HCT116 (cell line): ENCODE results near the gene ELF3. TPM values are rescaled to one million over a fixed set of nuclear protein-coding genes. Genes with fewer than 3 reads are reported as not detected.

Experiments used
- CEBPB ChIP-seq: IDR thresholded peaks from 2 replicates; pipeline ENCODE4 v1.6.1; 2012; ENCODE audit warnings: low read depth
- ELF1 ChIP-seq: IDR thresholded peaks from 2 replicates; pipeline ENCODE4 v1.6.1; 2012; ENCODE audit warnings: low read depth, borderline replicate concordance
- EZH2phosphoT487 ChIP-seq: fragments of 200-600 bp; IDR thresholded peaks from 2 replicates; pipeline ENCODE4 v1.6.1; 2018; ENCODE audit warnings: antibody characterized with exemption, borderline replicate concordance
- FOSL1 ChIP-seq: IDR thresholded peaks from 2 replicates; pipeline ENCODE4 v1.6.1; 2012; ENCODE audit warnings: low read depth
- JUND ChIP-seq: IDR thresholded peaks from 2 replicates; pipeline ENCODE4 v1.6.1; 2012
- POLR2AphosphoS5 ChIP-seq: IDR thresholded peaks from 2 replicates; pipeline ENCODE4 v1.6.1; 2011; ENCODE audit warnings: mild to moderate bottlenecking, low read depth, low read length, moderate library complexity
- SIN3A ChIP-seq: IDR thresholded peaks from 2 replicates; pipeline ENCODE4 v1.6.1; 2012; ENCODE audit warnings: low read depth
- SRF ChIP-seq: IDR thresholded peaks from 2 replicates; pipeline ENCODE4 v1.6.1; 2012; ENCODE audit warnings: low read depth
- ZFX ChIP-seq: fragments of 450-650 bp; IDR thresholded peaks from 2 replicates; pipeline ENCODE4 v1.6.1; 2017
- ZNF274 ChIP-seq: fragments of 200-500 bp; sonication (Bioruptor generic); IDR thresholded peaks from 2 replicates; pipeline ENCODE4 v1.6.1; 2014; ENCODE audit warnings: mild to moderate bottlenecking, low read depth, low read length, inconsistent platforms
- total RNA-seq: library from RNA; stranded (reverse); gene quantifications from one replicate; pipeline ENCODE4 v1.2.1, GENCODE V29; 2021; ENCODE audit not compliant: unreplicated experiment
- TF ChIP-seq, protein P1 (sequence below): IDR thresholded peaks from 2 replicates; pipeline ENCODE4 v1.6.1; 2011; ENCODE audit warnings: mild to moderate bottlenecking, low read length, moderate library complexity; ENCODE audit not compliant: insufficient replicate concordance; ENCODE audit errors: extremely low read depth
- TF ChIP-seq, protein P2 (sequence below): IDR thresholded peaks from 2 replicates; pipeline ENCODE4 v1.6.1; 2012; ENCODE audit warnings: low read depth
- TF ChIP-seq, protein P3 (sequence below): IDR thresholded peaks from 2 replicates; pipeline ENCODE4 v1.6.1; 2012
- TF ChIP-seq, protein P4 (sequence below): IDR thresholded peaks from 2 replicates; pipeline ENCODE4 v1.6.1; 2012

ELF3 gene
- total RNA-seq, 1 experiment from 2014 or later, result 200 TPM

DNA sequence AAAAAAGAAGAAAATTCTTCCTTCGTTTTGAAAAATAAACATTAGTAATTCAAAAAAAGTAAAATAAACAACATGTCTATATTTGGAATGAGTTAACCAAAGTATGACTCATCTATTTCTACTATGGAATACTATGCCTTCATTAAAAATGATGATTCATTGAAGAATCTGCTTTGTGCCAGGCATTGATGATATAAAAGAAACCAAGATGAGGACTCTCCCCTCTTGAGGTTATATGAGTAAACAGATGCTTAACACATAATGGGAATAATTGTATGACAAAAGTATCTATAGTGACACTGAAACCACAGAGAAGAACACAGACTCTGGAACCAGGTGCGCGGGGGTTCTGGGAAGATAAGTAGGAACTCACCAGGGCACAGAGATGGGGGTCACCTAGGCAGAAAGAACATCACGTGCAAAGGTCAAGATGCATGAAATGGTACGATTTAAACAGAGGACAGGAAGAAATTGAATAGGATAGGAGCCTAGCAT, 18.8 kb downstream of the ELF3 start (continued):
- TF ChIP-seq, protein P1, sequence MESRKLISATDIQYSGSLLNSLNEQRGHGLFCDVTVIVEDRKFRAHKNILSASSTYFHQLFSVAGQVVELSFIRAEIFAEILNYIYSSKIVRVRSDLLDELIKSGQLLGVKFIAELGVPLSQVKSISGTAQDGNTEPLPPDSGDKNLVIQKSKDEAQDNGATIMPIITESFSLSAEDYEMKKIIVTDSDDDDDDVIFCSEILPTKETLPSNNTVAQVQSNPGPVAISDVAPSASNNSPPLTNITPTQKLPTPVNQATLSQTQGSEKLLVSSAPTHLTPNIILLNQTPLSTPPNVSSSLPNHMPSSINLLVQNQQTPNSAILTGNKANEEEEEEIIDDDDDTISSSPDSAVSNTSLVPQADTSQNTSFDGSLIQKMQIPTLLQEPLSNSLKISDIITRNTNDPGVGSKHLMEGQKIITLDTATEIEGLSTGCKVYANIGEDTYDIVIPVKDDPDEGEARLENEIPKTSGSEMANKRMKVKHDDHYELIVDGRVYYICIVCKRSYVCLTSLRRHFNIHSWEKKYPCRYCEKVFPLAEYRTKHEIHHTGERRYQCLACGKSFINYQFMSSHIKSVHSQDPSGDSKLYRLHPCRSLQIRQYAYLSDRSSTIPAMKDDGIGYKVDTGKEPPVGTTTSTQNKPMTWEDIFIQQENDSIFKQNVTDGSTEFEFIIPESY, result no peak
- TF ChIP-seq ZNF274, result no peak
- TF ChIP-seq, protein P2, sequence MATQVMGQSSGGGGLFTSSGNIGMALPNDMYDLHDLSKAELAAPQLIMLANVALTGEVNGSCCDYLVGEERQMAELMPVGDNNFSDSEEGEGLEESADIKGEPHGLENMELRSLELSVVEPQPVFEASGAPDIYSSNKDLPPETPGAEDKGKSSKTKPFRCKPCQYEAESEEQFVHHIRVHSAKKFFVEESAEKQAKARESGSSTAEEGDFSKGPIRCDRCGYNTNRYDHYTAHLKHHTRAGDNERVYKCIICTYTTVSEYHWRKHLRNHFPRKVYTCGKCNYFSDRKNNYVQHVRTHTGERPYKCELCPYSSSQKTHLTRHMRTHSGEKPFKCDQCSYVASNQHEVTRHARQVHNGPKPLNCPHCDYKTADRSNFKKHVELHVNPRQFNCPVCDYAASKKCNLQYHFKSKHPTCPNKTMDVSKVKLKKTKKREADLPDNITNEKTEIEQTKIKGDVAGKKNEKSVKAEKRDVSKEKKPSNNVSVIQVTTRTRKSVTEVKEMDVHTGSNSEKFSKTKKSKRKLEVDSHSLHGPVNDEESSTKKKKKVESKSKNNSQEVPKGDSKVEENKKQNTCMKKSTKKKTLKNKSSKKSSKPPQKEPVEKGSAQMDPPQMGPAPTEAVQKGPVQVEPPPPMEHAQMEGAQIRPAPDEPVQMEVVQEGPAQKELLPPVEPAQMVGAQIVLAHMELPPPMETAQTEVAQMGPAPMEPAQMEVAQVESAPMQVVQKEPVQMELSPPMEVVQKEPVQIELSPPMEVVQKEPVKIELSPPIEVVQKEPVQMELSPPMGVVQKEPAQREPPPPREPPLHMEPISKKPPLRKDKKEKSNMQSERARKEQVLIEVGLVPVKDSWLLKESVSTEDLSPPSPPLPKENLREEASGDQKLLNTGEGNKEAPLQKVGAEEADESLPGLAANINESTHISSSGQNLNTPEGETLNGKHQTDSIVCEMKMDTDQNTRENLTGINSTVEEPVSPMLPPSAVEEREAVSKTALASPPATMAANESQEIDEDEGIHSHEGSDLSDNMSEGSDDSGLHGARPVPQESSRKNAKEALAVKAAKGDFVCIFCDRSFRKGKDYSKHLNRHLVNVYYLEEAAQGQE, result no peak
- TF ChIP-seq SRF, result peak; percentile 93
- TF ChIP-seq EZH2phosphoT487, result no peak
- no peak for TF ChIP-seq ZFX
- TF ChIP-seq SIN3A, result peak; percentile 66; the same call in 1 of the 2 replicates
- TF ChIP-seq POLR2AphosphoS5, result no peak
- TF ChIP-seq, protein P3, sequence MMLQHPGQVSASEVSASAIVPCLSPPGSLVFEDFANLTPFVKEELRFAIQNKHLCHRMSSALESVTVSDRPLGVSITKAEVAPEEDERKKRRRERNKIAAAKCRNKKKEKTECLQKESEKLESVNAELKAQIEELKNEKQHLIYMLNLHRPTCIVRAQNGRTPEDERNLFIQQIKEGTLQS, result no peak; the same call in 1 of the 2 replicates
- TF ChIP-seq JUND, result peak; percentile 97
- peak; percentile 94 for TF ChIP-seq FOSL1
- TF ChIP-seq, protein P4, sequence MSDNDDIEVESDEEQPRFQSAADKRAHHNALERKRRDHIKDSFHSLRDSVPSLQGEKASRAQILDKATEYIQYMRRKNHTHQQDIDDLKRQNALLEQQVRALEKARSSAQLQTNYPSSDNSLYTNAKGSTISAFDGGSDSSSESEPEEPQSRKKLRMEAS, result 0 out of 2 replicates have a peak, but pooled peaks have one; percentile 39
- peak; percentile 67; the same call in 1 of the 2 replicates for TF ChIP-seq CEBPB
- no peak for TF ChIP-seq ELF1
